WTC11 (cell line): ENCODE measurements around the gene PRKCE. TPM values are rescaled to one million over a fixed set of nuclear protein-coding genes. Genes with fewer than 3 reads are reported as not detected.

Experiments
- ATAC-seq: fragments of 200-7000 bp; cut with Tn5 transposase; 2 replicates; pipeline ENCODE4 v1.10.0; 2021; ENCODE audit warnings: mild to moderate bottlenecking, moderate library complexity
- CTCF ChIA-PET: fragments of 300-600 bp; sonication (Branson Sonifier 250); formaldehyde crosslinking; loops from one replicate; lab custom pipeline; 2021; ENCODE audit warnings: antibody characterized with exemption; lab: Charles Lee
- POLR2A ChIA-PET: fragments of 350-600 bp; sonication (Branson Sonifier 250); formaldehyde crosslinking; loops from one replicate; lab custom pipeline; 2021; ENCODE audit warnings: antibody characterized with exemption; lab: Charles Lee
- DNase-seq: peaks from one replicate; pipeline ENCODE4 v3.0.0; 2021; ENCODE audit warnings: low spot score
- H3K27ac Mint-ChIP-seq: 2 replicates; pipeline ENCODE4 v1.8.0; 2021; ENCODE audit warnings: mixed read lengths
- H3K27me3 Mint-ChIP-seq: 2 replicates; pipeline ENCODE4 v1.8.0; 2021; ENCODE audit warnings: low read depth, mild to moderate bottlenecking, moderate library complexity, mixed read lengths
- H3K36me3 Mint-ChIP-seq: 2 replicates; pipeline ENCODE4 v1.8.0; 2021; ENCODE audit warnings: mixed read lengths
- H3K4me1 Mint-ChIP-seq: 2 replicates; pipeline ENCODE4 v1.8.0; 2022; ENCODE audit warnings: mixed read lengths
- H3K4me3 Mint-ChIP-seq: 2 replicates; pipeline ENCODE4 v1.8.0; 2021; ENCODE audit warnings: mild to moderate bottlenecking, moderate library complexity, mixed read lengths
- H3K9me3 Mint-ChIP-seq: 2 replicates; pipeline ENCODE4 v1.8.0; 2021; ENCODE audit warnings: mixed read lengths
- ARID4B ChIP-seq: sonication (generic); formaldehyde crosslinking; IDR thresholded peaks from 2 replicates; pipeline ENCODE4 v1.8.0; 2023; ENCODE audit warnings: missing genetic modification reagents, mild to moderate bottlenecking, borderline replicate concordance
- ATF1 ChIP-seq: sonication (generic); formaldehyde crosslinking; IDR thresholded peaks from 2 replicates; pipeline ENCODE4 v1.8.1; 2023; ENCODE audit warnings: mild to moderate bottlenecking, moderate library complexity, missing genetic modification reagents
- ATF3 ChIP-seq: sonication (generic); formaldehyde crosslinking; conservative IDR thresholded peaks from 2 replicates; pipeline ENCODE4 v1.8.1; 2022; ENCODE audit warnings: mild to moderate bottlenecking, missing genetic modification reagents
- CDX4 ChIP-seq: fragments of 250-450 bp; sonication (Bioruptor Pico); IDR thresholded peaks from 2 replicates; pipeline ENCODE4 v1.9.0; 2021; ENCODE audit warnings: moderate library complexity, mild to moderate bottlenecking, inconsistent platforms, borderline replicate concordance
- CREB1 ChIP-seq: sonication (generic); formaldehyde crosslinking; IDR thresholded peaks from 2 replicates; pipeline ENCODE4 v1.8.0; 2023; ENCODE audit warnings: mild to moderate bottlenecking, missing genetic modification reagents
- CREM ChIP-seq: sonication (generic); formaldehyde crosslinking; IDR thresholded peaks from 2 replicates; pipeline ENCODE4 v1.8.1; 2022; ENCODE audit warnings: mild to moderate bottlenecking, missing genetic modification reagents, moderate library complexity
- ETV6 ChIP-seq: sonication (generic); formaldehyde crosslinking; IDR thresholded peaks from 2 replicates; pipeline ENCODE4 v1.8.1; 2022; ENCODE audit warnings: mild to moderate bottlenecking, missing genetic modification reagents
- FOXP1 ChIP-seq: sonication (generic); formaldehyde crosslinking; IDR thresholded peaks from 2 replicates; pipeline ENCODE4 v1.8.0; 2022; ENCODE audit warnings: missing genetic modification reagents, mild to moderate bottlenecking, moderate library complexity, borderline replicate concordance
- FOXP4 ChIP-seq: sonication (generic); formaldehyde crosslinking; IDR thresholded peaks from 2 replicates; pipeline ENCODE4 v1.8.0; 2022; ENCODE audit warnings: mild to moderate bottlenecking, missing genetic modification reagents
- GABPB1 ChIP-seq: sonication (generic); formaldehyde crosslinking; IDR thresholded peaks from 2 replicates; pipeline ENCODE4 v1.8.1; 2023; ENCODE audit warnings: mild to moderate bottlenecking, missing genetic modification reagents
- JAZF1 ChIP-seq: fragments of 250-450 bp; sonication (Bioruptor Pico); IDR thresholded peaks from 2 replicates; pipeline ENCODE4 v1.9.0; 2021; ENCODE audit warnings: moderate library complexity, mild to moderate bottlenecking, inconsistent platforms
- NR1H2 ChIP-seq: sonication (generic); formaldehyde crosslinking; IDR thresholded peaks from 2 replicates; pipeline ENCODE4 v1.9.0; 2021; ENCODE audit warnings: mild to moderate bottlenecking, moderate library complexity, missing genetic modification reagents
- NR2C2 ChIP-seq: sonication (generic); formaldehyde crosslinking; IDR thresholded peaks from 2 replicates; pipeline ENCODE4 v1.8.0; 2022; ENCODE audit warnings: mild to moderate bottlenecking, missing genetic modification reagents
- SMAD4 ChIP-seq: sonication (generic); formaldehyde crosslinking; IDR thresholded peaks from 2 replicates; pipeline ENCODE4 v1.8.0; 2022; ENCODE audit warnings: mild to moderate bottlenecking, missing genetic modification reagents
- SOX15 ChIP-seq: fragments of 250-450 bp; sonication (Bioruptor Pico); IDR thresholded peaks from 2 replicates; pipeline ENCODE4 v1.9.0; 2021; ENCODE audit warnings: mild to moderate bottlenecking
- TP53 ChIP-seq: sonication (generic); formaldehyde crosslinking; IDR thresholded peaks from 2 replicates; pipeline ENCODE4 v1.8.1; 2023; ENCODE audit warnings: mild to moderate bottlenecking, missing genetic modification reagents
- ZMAT4 ChIP-seq: fragments of 250-450 bp; sonication (Bioruptor Pico); IDR thresholded peaks from 2 replicates; pipeline ENCODE4 v1.9.0; 2021; ENCODE audit warnings: mild to moderate bottlenecking
- ZNF138 ChIP-seq: sonication (generic); formaldehyde crosslinking; conservative IDR thresholded peaks from 2 replicates; pipeline ENCODE4 v1.8.1; 2022; ENCODE audit warnings: mild to moderate bottlenecking, moderate library complexity, missing genetic modification reagents
- ZNF263 ChIP-seq: sonication (generic); formaldehyde crosslinking; IDR thresholded peaks from 2 replicates; pipeline ENCODE4 v1.8.1; 2022; ENCODE audit warnings: low read depth, mild to moderate bottlenecking, moderate library complexity, missing genetic modification reagents
- ZNF396 ChIP-seq: fragments of 250-450 bp; sonication (Bioruptor Pico); IDR thresholded peaks from 2 replicates; pipeline ENCODE4 v1.8.0; 2021; ENCODE audit warnings: mild to moderate bottlenecking, moderate library complexity, borderline replicate concordance
- total RNA-seq: library from RNA; stranded (reverse); gene quantifications from 3 replicates; pipeline ENCODE4 v1.2.3, GENCODE V29; 2021

The PRKCE gene
- total RNA-seq, 1 experiment from 2014 or later, result 5.8 TPM

GRCh38 chr2:45850558-45850957, 199.1 kb downstream of the PRKCE start:
- peaks cover 13% of the 10 kb centered on the region for H3K4me1 Mint-ChIP-seq
- TF ChIP-seq ZNF396 (CRISPR knock-in tag) (no peak), GABPB1 (CRISPR knock-in tag) (no peak), CDX4 (CRISPR knock-in tag) (no peak)
- no peaks in the 10 kb centered on the region for H3K36me3 Mint-ChIP-seq
- no peak for ATAC-seq
- no peak overlapping the region for H3K27ac Mint-ChIP-seq
- H3K27me3 Mint-ChIP-seq, result no peaks in the 10 kb centered on the region; the same call in 1 of the 2 replicates
- H3K9me3 Mint-ChIP-seq, result peaks cover 4% of the 10 kb centered on the region
- POLR2A ChIA-PET, result no interaction called here
- no peak overlapping the region for H3K4me3 Mint-ChIP-seq
- CTCF ChIA-PET, result no interaction called here
- DNase-seq, result no peak

- H3K36me3 Mint-ChIP-seq, result no peaks in the 10 kb centered on the region
- H3K27ac Mint-ChIP-seq, result no peak overlapping the region
- no peak overlapping the region for H3K4me3 Mint-ChIP-seq
- DNase-seq (no peak), ATAC-seq (no peak)
- CTCF ChIA-PET, result no interaction called here
- no peaks in the 10 kb centered on the region; the same call in 1 of the 2 replicates for H3K27me3 Mint-ChIP-seq
- TF ChIP-seq ETV6 (no peak), CREB1 (CRISPR knock-in tag) (no peak), SMAD4 (no peak), FOXP1 (CRISPR knock-in tag) (no peak), TP53 (CRISPR knock-in tag) (no peak), ATF3 (CRISPR knock-in tag) (no peak), ZMAT4 (CRISPR knock-in tag) (no peak), NR2C2 (no peak), ATF1 (no peak), SOX15 (no peak), NR1H2 (CRISPR knock-in tag) (no peak), CREM (CRISPR knock-in tag) (no peak), ZNF263 (CRISPR knock-in tag) (no peak), ZNF138 (CRISPR knock-in tag) (no peak), JAZF1 (CRISPR knock-in tag) (no peak), ARID4B (CRISPR knock-in tag) (no peak), FOXP4 (CRISPR knock-in tag) (no peak)
- POLR2A ChIA-PET, result no interaction called here
- H3K9me3 Mint-ChIP-seq, result peaks cover 4% of the 10 kb centered on the region
- peaks cover 13% of the 10 kb centered on the region for H3K4me1 Mint-ChIP-seq
These were observed 199.6 kb downstream of the PRKCE start for GRCh38 chr2:45851111-45851510.
